GM18519 (cell line): ENCODE data around the gene MAPK1.
"Not testable (repeated sequence)": the region's sequence is repeated elsewhere in the genome, so short reads cannot be mapped to it uniquely, and the experiment has no call there.

Source experiments
- ATAC-seq: cut with Tn5 transposase; IDR thresholded peaks from one replicate; pipeline ENCODE4 v1.9.1; 2021; ENCODE audit warnings: mild to moderate bottlenecking, moderate library complexity; ENCODE audit not compliant: unreplicated experiment, low FRiP score

Gene MAPK1

DNA sequence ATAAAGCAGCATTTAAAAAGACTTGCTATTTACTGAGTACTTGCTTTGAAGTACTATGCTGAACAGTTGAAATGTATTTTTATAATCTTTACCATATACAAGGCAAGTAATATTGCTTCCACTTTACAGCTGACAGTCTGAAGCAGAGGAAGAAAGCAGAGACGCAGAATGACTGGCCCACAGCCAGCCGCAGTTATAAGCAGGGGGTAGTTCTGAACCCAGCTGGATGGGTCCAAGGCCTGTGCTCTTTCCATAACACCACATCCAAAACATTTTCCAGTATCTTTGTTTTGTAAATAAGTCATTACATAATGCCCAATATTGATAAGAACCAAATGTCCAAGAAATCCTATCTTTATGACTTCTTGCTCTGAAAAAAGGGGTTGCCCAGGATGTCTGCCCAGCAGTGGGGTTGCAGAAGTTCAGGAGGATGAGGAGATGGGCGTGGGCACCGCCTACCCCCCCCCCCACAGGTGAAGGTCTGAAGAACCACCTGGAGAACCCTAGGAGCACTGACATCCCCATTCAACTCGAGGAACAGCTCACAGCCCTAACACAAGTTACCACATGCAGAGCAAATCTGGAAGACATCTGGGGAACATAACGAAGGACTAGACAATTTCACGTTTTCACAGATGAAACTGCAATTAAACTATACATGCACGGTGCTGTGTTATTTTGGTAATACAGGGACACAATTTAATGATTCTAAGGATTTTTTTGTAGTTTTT, 107.6 kb downstream of the MAPK1 start:
- ATAC-seq = no peak

- no peak for ATAC-seq
These were observed 108.4 kb downstream of the MAPK1 start for GRCh38 chr22:21759093-21759492.

DNA sequence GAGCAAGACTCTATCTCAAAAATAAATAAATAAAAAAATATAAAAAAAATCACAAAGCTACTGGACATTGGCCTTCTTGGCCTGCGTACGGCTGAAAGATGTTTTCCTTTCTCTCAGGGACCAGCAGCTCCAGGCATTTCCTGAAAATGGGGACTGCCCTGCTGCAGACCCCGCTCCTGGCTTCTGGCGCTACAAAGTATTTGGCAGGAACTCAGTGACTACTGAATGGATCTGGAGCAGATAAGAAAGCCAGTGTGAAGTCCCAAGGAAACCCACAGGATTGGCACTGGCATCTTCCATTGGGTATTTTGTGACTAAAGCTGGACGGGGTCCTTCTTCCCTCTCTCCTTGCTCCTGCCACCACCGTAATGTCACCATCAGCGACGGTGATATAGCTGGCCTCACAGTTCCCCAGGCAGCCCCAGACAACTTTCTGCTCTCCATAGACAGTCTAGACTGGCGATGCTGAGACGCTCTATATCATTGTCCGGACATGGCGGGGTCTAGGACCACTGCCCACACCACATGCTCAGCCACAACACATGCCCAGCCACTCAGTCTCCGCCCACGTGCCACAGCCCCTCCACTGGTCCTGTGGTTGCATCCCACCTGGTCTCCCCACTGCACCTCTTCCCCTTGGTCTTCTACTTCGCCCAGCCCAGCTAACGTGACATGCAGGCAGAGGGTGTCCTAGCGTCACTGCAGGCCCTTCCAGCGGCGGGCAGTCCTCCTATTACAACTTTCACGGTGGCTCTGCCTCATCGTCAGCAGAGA, 109.2 kb downstream of the MAPK1 start:
- ATAC-seq = no peak

DNA sequence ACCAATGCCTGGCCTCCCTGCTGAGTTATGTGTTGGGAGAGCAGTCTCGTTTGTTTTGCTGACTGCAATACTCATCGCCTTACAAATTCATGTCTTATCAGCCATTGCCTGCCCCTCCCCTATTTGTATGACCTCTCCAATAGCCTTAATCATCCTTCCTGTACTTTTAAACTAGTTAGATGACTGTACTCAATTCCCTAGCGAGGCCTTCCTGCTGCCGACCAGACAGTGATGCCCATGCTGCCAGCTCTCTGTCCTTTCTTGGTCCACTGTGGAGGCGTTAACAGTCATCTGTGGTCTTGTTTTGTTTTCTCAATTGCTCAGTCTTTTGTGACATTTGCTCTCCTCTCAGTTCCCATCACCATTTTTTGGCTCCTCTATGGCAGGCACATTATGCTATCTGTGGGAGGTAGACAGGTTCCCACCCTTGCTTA, 111.6 kb downstream of the MAPK1 start:
- ATAC-seq = no peak

DNA sequence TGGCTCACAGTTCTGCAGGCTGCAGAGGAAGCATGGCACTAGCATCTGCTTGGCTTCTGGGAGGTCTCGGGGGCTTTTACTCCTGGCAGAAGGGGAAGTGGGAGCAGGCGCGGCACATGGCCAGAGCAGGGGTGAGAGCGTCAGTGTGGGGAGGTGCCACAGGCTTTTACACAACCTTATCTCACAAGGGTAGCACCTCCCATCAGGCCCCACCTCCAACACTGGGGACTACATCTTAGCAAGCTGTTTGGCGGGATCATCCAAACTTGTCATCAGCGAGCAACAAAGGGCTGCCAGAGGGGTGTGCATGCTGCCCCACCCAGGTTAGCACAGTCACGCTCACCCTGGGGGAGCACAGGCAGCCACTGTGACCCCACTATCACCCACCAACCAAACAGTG, 112.9 kb downstream of the MAPK1 start:
- ATAC-seq = no peak

DNA sequence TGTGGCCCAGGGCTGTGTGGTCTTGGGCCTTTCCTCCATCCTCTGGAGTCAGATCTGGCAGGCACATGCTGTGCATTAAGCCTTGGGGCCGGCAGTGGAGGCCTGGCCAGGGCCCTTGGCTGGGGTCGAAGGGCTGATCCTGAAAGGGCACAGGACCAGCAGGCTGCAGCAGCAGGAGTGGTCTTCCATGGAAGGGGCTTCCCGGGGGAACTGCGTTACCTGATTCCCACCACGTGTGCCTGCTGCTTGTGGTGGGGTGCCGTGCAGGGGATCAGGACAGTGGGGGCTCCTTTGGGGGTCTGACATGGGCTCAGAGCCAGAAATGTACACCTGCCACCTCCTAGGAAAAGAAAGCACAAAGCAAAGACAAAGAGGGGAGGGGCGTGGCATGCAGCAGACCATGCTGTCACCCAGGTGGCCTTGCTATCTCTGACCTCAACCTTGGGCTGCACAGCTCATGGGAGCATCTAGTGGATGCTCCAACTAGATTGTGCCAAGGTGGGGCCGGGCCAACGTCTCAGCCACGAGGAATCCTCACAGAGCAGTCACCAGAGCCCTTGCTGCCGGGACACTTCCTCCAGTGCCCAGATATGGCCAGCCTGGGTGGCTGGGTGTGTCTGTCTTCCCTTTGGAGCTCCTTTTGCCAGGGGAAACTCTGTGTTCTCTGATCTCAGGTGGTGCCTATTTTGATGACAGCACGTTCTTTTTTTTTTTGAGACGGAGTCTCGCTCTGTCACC, 113.9 kb downstream of the MAPK1 start:
- ATAC-seq = no peak

- no peak for ATAC-seq
These were observed 115.2 kb downstream of the MAPK1 start for GRCh38 chr22:21752276-21752675.

DNA sequence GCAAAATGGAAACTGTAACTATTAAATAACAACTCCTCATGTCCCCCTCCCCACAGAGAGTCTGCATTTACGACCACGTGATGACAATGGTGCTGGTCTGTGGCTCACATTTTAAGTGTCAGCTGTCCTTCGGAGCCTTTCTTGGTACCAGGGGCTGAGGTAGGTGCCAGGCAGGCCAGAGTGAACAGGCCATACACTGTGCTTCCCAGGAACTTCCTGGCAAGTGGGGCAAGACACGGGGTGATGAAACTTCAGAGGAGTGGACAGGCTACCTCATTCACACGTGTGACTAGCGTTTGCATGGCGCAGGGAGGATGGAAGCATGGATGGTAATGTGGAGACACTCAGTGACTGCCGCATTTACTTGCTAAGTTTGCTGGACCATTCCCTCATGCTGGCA, 121.5 kb downstream of the MAPK1 start:
- ATAC-seq = no peak

- ATAC-seq = not testable (repeated sequence)
These were observed 122.5 kb downstream of the MAPK1 start for GRCh38 chr22:21744917-21745316.

- no peak for ATAC-seq
These were observed 125.7 kb downstream of the MAPK1 start for GRCh38 chr22:21741790-21742189.

GRCh38 chr22:21741059-21741458, 126.4 kb downstream of the MAPK1 start:
- no peak for ATAC-seq

DNA sequence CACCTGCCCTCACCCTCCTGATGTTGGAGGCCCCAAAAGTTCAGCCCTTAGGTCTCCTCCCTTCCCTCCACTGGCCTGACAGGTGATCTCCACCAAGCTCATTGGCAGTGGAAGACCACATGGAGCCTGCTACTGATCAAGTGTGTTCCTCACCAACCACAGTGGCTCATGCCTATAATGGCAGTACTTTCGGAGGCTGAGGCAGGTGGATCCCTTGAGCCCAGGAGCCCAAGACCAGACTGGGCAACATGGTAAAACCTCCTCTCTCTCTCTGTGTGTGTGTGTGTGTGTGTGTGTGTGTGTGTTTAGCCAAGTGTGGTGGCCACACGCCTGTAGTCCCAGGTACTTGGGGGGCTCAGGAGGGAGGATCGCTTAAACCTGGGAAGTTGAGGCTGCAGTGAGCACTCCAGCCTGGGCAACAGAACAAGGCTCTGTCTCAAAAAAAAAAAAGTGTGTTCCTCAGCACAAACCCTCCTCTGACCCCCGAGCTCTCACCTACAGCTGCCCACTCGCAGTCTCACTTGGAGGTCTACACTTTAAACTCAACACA, 127.5 kb downstream of the MAPK1 start:
- no peak for ATAC-seq

DNA sequence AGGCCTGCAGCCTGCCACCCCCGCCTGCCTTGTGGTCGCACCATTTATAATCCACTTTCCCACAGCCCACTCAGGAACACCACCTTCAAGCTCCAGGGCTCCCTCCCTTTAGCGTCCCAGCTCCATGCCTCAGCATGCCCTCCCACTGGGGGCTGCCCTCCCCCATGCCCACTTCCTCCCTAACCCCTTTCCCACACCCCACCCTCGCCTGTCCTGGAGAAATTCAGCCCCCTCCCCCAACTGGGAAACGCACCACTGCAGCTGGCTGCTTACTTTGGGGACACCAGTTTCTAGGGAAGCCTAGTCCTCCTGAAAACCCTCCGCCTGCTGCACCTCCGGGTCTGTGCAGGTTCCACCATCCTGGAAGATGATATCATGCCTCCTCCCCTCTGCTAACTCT, 128.5 kb downstream of the MAPK1 start:
- ATAC-seq = no peak

DNA sequence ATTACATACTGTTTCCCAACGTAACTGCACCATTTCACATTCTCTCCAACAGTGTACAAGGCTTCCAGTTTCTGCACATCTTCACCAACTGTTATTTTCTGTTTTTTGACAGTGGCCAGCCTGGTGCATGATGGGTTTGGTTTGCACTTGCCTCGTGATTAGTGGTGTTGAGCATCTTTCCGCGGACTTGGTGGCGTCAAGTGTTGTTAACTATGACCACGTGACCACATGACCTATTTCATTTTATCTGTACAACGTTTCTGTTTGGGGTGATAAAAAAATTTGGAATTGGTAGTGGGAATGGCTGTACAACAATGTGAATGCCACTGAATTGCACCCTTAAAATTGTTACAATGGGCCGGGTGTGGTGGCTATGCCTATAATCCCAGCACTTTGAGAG, 129.4 kb downstream of the MAPK1 start:
- no peak for ATAC-seq

- ATAC-seq = no peak
These were observed 130.5 kb downstream of the MAPK1 start for GRCh38 chr22:21736948-21737347.

DNA sequence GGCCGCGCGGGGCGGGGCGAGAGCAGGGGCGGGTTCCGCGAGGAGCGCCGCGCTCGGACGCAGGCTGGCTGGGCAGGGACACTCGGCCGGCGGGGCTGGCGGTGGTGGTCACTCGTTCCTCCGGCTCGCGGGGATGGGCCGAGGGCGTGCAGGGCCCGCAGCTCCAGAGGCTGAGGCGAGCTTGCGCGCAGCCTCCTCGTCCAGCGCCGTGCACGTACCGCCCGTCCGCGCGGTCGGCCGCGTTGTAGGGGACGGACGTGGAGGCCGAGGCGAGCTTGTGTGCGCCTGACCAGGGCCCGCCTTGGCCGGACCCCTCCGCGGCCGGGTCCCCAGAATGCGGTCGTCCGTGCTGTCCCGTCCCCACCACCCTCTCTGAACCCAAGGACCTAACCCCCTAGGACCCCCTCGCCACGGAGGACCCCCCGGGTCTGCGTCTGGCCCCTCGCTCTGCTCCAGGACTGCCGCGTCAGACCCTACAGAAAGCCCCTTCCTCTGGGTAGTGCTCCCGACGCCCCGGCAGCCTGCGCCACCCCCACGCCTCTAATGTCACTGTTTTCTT, 131.3 kb downstream of the MAPK1 start:
- ATAC-seq = no peak

- peak; percentile 67 for ATAC-seq
These were observed 132.0 kb downstream of the MAPK1 start, which contains the start of gene YPEL1 for GRCh38 chr22:21735200-21736083. TSS of gene YPEL1 (minus strand) at chr22:21735794. CDS start at chr22:21710744, 25,050 bp downstream.

DNA sequence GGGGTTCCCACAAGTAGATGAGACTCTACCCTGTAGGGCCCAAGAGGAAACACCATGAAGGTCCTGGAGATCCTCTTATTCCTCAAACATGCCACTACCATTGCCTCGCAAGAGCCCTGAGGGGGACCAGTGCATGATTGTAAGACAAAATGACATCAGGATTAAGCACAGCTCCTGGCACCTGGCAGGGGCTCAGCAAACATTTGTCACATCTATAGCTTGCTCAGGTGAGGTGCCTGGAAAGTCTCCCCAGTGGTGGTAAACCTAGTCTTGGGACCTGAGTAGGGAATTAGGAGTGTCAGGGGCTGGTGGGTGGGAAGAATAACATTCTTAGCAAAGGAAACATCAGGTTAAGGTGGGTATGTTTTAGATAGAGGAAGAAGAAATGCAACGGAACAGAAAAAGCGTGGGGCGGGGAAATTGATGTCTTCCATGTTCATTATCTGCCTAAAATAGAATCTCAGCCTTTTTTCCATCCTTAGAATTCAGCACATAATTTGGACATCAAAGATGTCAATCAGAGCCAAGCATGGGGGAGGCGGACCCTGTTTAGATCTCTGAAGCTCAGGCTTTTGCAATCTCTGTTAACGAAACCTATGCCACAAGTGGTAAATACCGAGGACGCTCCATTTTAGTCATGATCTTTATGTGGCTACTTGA, 132.8 kb downstream of the MAPK1 start:
- ATAC-seq = no peak

DNA sequence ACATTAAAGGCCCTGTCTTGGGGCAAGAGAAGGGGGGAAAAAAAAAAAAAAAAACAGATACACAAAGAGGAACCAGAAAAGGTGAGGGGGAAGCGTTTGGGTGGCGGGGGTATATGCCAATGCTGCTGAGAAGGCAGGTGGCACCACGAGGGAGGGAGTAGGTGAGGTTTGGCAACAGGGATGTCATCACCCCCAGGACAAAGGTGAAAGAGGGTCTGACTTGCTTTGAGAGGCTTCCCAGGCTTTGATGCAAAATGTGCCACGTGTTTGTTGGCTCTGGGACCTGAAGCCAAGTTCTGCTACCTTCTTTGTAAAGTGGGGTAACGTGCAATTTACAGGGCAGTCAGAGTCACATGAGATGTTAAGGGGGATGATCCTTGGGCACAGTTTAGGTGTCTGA, 135.9 kb downstream of the MAPK1 start:
- no peak for ATAC-seq
